ENCODE data around the gene DDX24. TPM values are rescaled to one million over a fixed set of nuclear protein-coding genes. Genes with fewer than 3 reads are reported as not detected.

The DDX24 gene
- total RNA-seq, 1 experiment from 2014 or later = 40.4 TPM

GRCh38 chr14:94126800-94127199 is 45.8 kb upstream of the DDX24 start:
- H3K9me3 ChIP-seq (ENCODE audit: insufficient read depth, low read depth) = no peaks in the 10 kb centered on the region
- H3K79me2 ChIP-seq (ENCODE audit: low read depth) = no peaks in the 10 kb centered on the region
- intact Hi-C loops (cut with micrococcal nuclease; ENCODE audit: unreplicated experiment) = no loop called here
- POLR2A ChIA-PET (ENCODE audit: unreplicated experiment) = no interaction called here
- no peaks in the 10 kb centered on the region for H3K9me2 ChIP-seq (ENCODE audit: insufficient read depth)
- no peak overlapping the region for H3K4me3 ChIP-seq
- H3F3A ChIP-seq (ENCODE audit: insufficient read depth, low read depth) = no peaks in the 10 kb centered on the region
- H2AFZ ChIP-seq = no peak overlapping the region
- no peaks in the 10 kb centered on the region for H4K20me1 ChIP-seq (ENCODE audit: insufficient read depth)
- H3K4me2 ChIP-seq = no peak overlapping the region
- no peaks in the 10 kb centered on the region for H3K36me3 ChIP-seq (ENCODE audit: low read depth)
- CTCF ChIA-PET = no interaction called here
- DNase-seq = no peak
- TF ChIP-seq CTCF (conservative IDR thresholded peaks at IDR 0.05) (no peak), EZH2 (IDR thresholded peaks at IDR 0.05; ENCODE audit: low read depth) (no peak)
- no peaks in the 10 kb centered on the region for H3K27me3 ChIP-seq (ENCODE audit: insufficient read depth, low read depth)
- no TSS peak for BruUV-seq (replicated peaks)
- H3K4me1 ChIP-seq (replicated peaks; ENCODE audit: insufficient read depth) = 0 out of 2 replicates have a peak, but pooled peaks cover 4% of the 10 kb centered on the region
- no peak overlapping the region for H3K27ac ChIP-seq

- CTCF ChIA-PET = no interaction called here
- no peak overlapping the region for H3K4me2 ChIP-seq
- 0 out of 2 replicates have a peak, but pooled peaks cover under 1% of the 10 kb centered on the region for H3K27me3 ChIP-seq (ENCODE audit: insufficient read depth, low read depth)
- BruUV-seq (replicated peaks) = no TSS peak
- intact Hi-C loops (cut with micrococcal nuclease; ENCODE audit: unreplicated experiment) = no loop called here
- H3K4me3 ChIP-seq = no peak overlapping the region
- H3K27ac ChIP-seq = no peak overlapping the region
- H3F3A ChIP-seq (ENCODE audit: insufficient read depth, low read depth) = no peaks in the 10 kb centered on the region
- no peaks in the 10 kb centered on the region for H3K9me2 ChIP-seq (ENCODE audit: insufficient read depth)
- no peak for DNase-seq
- H3K79me2 ChIP-seq (ENCODE audit: low read depth) = no peaks in the 10 kb centered on the region
- no peaks in the 10 kb centered on the region for H4K20me1 ChIP-seq (ENCODE audit: insufficient read depth)
- TF ChIP-seq CTCF (conservative IDR thresholded peaks at IDR 0.05) (no peak), EZH2 (IDR thresholded peaks at IDR 0.05; ENCODE audit: low read depth) (no peak)
- no peak overlapping the region for H2AFZ ChIP-seq
- H3K9me3 ChIP-seq (ENCODE audit: insufficient read depth, low read depth) = no peaks in the 10 kb centered on the region
- H3K4me1 ChIP-seq (replicated peaks; ENCODE audit: insufficient read depth) = 0 out of 2 replicates have a peak, but pooled peaks cover 4% of the 10 kb centered on the region
- H3K36me3 ChIP-seq (ENCODE audit: low read depth) = no peaks in the 10 kb centered on the region
- POLR2A ChIA-PET (ENCODE audit: unreplicated experiment) = no interaction called here
Observed at GRCh38 chr14:94126419-94126677, 45.3 kb upstream of the DDX24 start.

GRCh38 chr14:94125659-94126418 is 44.8 kb upstream of the DDX24 start:
- Histone ChIP-seq H3K4me2 (no peak overlapping the region), H3K27me3 (ENCODE audit: insufficient read depth, low read depth) (0 out of 2 replicates have a peak, but pooled peaks cover 4% of the 10 kb centered on the region), H3K4me1 (replicated peaks; ENCODE audit: insufficient read depth) (0 out of 2 replicates have a peak, but pooled peaks cover 4% of the 10 kb centered on the region), H2AFZ (no peak overlapping the region), H3K4me3 (no peak overlapping the region), H3K9me3 (ENCODE audit: insufficient read depth, low read depth) (no peaks in the 10 kb centered on the region), H3K27ac (no peak overlapping the region), H3K9me2 (ENCODE audit: insufficient read depth) (no peaks in the 10 kb centered on the region), H3K36me3 (ENCODE audit: low read depth) (no peaks in the 10 kb centered on the region), H3K79me2 (ENCODE audit: low read depth) (no peaks in the 10 kb centered on the region), H3F3A (ENCODE audit: insufficient read depth, low read depth) (no peaks in the 10 kb centered on the region), H4K20me1 (ENCODE audit: insufficient read depth) (no peaks in the 10 kb centered on the region)
- BruUV-seq (replicated peaks) = no TSS peak
- intact Hi-C loops (cut with micrococcal nuclease; ENCODE audit: unreplicated experiment) = no loop called here
- ChIA-PET POLR2A (ENCODE audit: unreplicated experiment) (no interaction called here), CTCF (no interaction called here)
- TF ChIP-seq EZH2 (IDR thresholded peaks at IDR 0.05; ENCODE audit: low read depth) (no peak), CTCF (conservative IDR thresholded peaks at IDR 0.05) (no peak)
- DNase-seq = no peak
